ENCODE measurements around the gene ALG14. TPM values are rescaled to one million over a fixed set of nuclear protein-coding genes. Genes with fewer than 3 reads are reported as not detected.
A peak's percentile ranks its signal among the peaks of the same experiment; 100 is the strongest.

Gene ALG14
- total and polyA plus RNA-seq, 11 donors, result 0.56 to 4.7 (median 3.2) TPM

- TF ChIP-seq POLR2A (IDR thresholded peaks at IDR 0.05), result no peak
- peak; percentile 27 to 65 (median 54) for TF ChIP-seq CTCF (IDR thresholded peaks at IDR 0.05)
- Histone ChIP-seq H3K9me3 (no peaks in the 10 kb centered on the region), H3K4me3 (peak overlapping the region; percentile 47 to 96 (median 74)), H3K36me3 (no peaks in the 10 kb centered on the region), H3K4me1 (peaks cover 0 to 35% (median 4%) of the 10 kb centered on the region in 12 donors), H3K27me3 (peaks cover 0 to 27% (median 0%) of the 10 kb centered on the region in 9 donors), H3K27ac (peak overlapping the region in 11 of 12 donors; percentile 62 to 91 (median 85))
- 1 to 4% (median 2%) methylated on average over 17 of the region's 17 CpGs for WGBS, 4 donors
- intact Hi-C loops (cut with DNase I), result loop anchor here in 7 of 10 donors (1.0 to 10.0 kb wide), 7 partner anchors 34 to 118 kb away; partner anchors contain the start of genes RWDD3 (in 4 of the 7) and ALG14 (in 1 of the 7)
- ATAC-seq, result peak; percentile 57 to 82 (median 74)
- peak; percentile 55 to 64 (median 57) for DNase-seq
Measured at GRCh38 chr1:95116580-95117206, 43.9 kb upstream of the ALG14 start.

- H3K9me3 ChIP-seq, result no peaks in the 10 kb centered on the region
- H3K36me3 ChIP-seq, result no peaks in the 10 kb centered on the region
- intact Hi-C loops (cut with DNase I), result loop anchor here in 5 of 10 donors (2.0 to 10.0 kb wide), 5 partner anchors 33 to 119 kb away; partner anchors contain the start of genes RWDD3 (in 3 of the 5) and ALG14 (in 1 of the 5)
- ATAC-seq (no peak), DNase-seq (no peak)
- H3K4me3 ChIP-seq, result no peak overlapping the region
- peak overlapping the region in 1 of 12 donors; percentile 86 for H3K27ac ChIP-seq
- WGBS, 4 donors, result 84 to 91% (median 88%) methylated on average over 3 of the region's 3 CpGs
- peaks cover 0 to 35% (median 4%) of the 10 kb centered on the region in 12 donors for H3K4me1 ChIP-seq
- TF ChIP-seq POLR2A (IDR thresholded peaks at IDR 0.05) (no peak), CTCF (IDR thresholded peaks at IDR 0.05) (no peak)
- H3K27me3 ChIP-seq, result peaks cover 0 to 27% (median 0%) of the 10 kb centered on the region in 9 donors
Measured at GRCh38 chr1:95115708-95116137, 43.0 kb upstream of the ALG14 start.

- H3K9me3 ChIP-seq, result no peaks in the 10 kb centered on the region
- TF ChIP-seq POLR2A (IDR thresholded peaks at IDR 0.05) (no peak), CTCF (IDR thresholded peaks at IDR 0.05) (no peak)
- no peak for ATAC-seq
- peaks cover 0 to 18% (median 3%) of the 10 kb centered on the region in 12 donors for H3K4me1 ChIP-seq
- H3K36me3 ChIP-seq, result no peaks in the 10 kb centered on the region
- peaks cover 0 to 23% (median 0%) of the 10 kb centered on the region in 9 donors for H3K27me3 ChIP-seq
- no peak overlapping the region for H3K4me3 ChIP-seq
- WGBS, 4 donors, result 96 to 99% (median 97%) methylated on average over 1 of the region's 1 CpG
- intact Hi-C loops (cut with DNase I), result loop anchor here in 1 of 10 donors (10.0 kb wide), 1 partner anchor 121 kb away; the partner anchor contains the start of gene RWDD3
- DNase-seq, result no peak
- no peak overlapping the region for H3K27ac ChIP-seq
Measured at GRCh38 chr1:95113684-95114083, 40.9 kb upstream of the ALG14 start.

- ATAC-seq, result no peak
- H3K36me3 ChIP-seq, result no peaks in the 10 kb centered on the region
- H3K4me3 ChIP-seq, result no peak overlapping the region
- no peak for DNase-seq
- WGBS, 4 donors, result 94 to 98% (median 95%) methylated on average over 1 of the region's 1 CpG
- H3K4me1 ChIP-seq, result peaks cover 0 to under 1% (median 0%) of the 10 kb centered on the region in 12 donors
- peaks cover 0 to 3% (median 0%) of the 10 kb centered on the region in 9 donors for H3K27me3 ChIP-seq
- no peak for TF ChIP-seq POLR2A (IDR thresholded peaks at IDR 0.05)
- no peak for TF ChIP-seq CTCF (IDR thresholded peaks at IDR 0.05)
- intact Hi-C loops (cut with DNase I), result loop anchor here in 1 of 10 donors (10.0 kb wide), 1 partner anchor 124 kb away; the partner anchor contains the start of gene RWDD3
- no peak overlapping the region for H3K27ac ChIP-seq
- H3K9me3 ChIP-seq, result no peaks in the 10 kb centered on the region
Measured at GRCh38 chr1:95111014-95111413, 38.3 kb upstream of the ALG14 start.
